ENCODE results near the gene INIP.

INIP gene

GRCh38 chr9:112670991-112671625 lies 46.8 kb downstream of the INIP start:
- Histone ChIP-seq H3K27ac (ENCODE audit: low read length) (no peak overlapping the region), H3K27me3 (ENCODE audit: control insufficient read depth in 1 of 2, insufficient read depth in 2 of 2, low read length in 2 of 2) (no peaks in the 10 kb centered on the region), H3K4me1 (ENCODE audit: control insufficient read depth, insufficient read depth, low read length) (no peaks in the 10 kb centered on the region), H3K36me3 (ENCODE audit: control insufficient read depth in 2 of 2, insufficient read depth in 2 of 2, low read length in 2 of 2) (no peaks in the 10 kb centered on the region), H3K9ac (ENCODE audit: low read length in 2 of 2) (no peak overlapping the region), H3K9me3 (ENCODE audit: control insufficient read depth in 2 of 2, low read length in 2 of 2) (no peaks in the 10 kb centered on the region), H3K4me3 (ENCODE audit: low read length in 2 of 2) (no peak overlapping the region)

DNA sequence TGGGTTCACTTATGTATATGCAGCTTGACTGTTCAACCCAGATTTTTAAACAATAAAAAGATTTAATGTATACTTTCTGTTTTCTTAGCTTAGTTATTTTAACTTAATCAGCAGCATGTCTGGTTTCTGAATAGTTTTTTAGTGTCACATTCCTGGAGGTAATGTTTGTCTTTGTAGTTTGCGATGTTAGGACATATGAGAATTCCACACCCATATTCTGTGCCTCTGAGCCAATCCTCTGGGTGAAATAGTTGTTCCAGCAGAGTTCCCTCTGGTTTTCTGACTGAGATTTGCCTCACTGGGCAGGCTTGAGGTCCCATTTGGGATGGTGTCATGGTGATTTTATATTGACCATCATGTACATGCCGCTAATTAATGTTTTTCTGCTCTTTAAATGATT lies 48.6 kb downstream of the INIP start:
- Histone ChIP-seq H3K36me3 (ENCODE audit: control insufficient read depth in 2 of 2, insufficient read depth in 2 of 2, low read length in 2 of 2) (no peaks in the 10 kb centered on the region), H3K27ac (ENCODE audit: low read length) (no peak overlapping the region), H3K4me1 (ENCODE audit: control insufficient read depth, insufficient read depth, low read length) (no peaks in the 10 kb centered on the region), H3K9me3 (ENCODE audit: control insufficient read depth in 2 of 2, low read length in 2 of 2) (no peaks in the 10 kb centered on the region), H3K27me3 (ENCODE audit: control insufficient read depth in 1 of 2, insufficient read depth in 2 of 2, low read length in 2 of 2) (no peaks in the 10 kb centered on the region), H3K4me3 (ENCODE audit: low read length in 2 of 2) (no peak overlapping the region), H3K9ac (ENCODE audit: low read length in 2 of 2) (no peak overlapping the region)

GRCh38 chr9:112665347-112665746 lies 52.6 kb downstream of the INIP start:
- Histone ChIP-seq H3K4me1 (ENCODE audit: control insufficient read depth, insufficient read depth, low read length) (no peaks in the 10 kb centered on the region), H3K36me3 (ENCODE audit: control insufficient read depth in 2 of 2, insufficient read depth in 2 of 2, low read length in 2 of 2) (no peaks in the 10 kb centered on the region), H3K27me3 (ENCODE audit: control insufficient read depth in 1 of 2, insufficient read depth in 2 of 2, low read length in 2 of 2) (no peaks in the 10 kb centered on the region), H3K9me3 (ENCODE audit: control insufficient read depth in 2 of 2, low read length in 2 of 2) (no peaks in the 10 kb centered on the region), H3K4me3 (ENCODE audit: low read length in 2 of 2) (no peak overlapping the region), H3K9ac (ENCODE audit: low read length in 2 of 2) (no peak overlapping the region), H3K27ac (ENCODE audit: low read length) (no peak overlapping the region)

DNA sequence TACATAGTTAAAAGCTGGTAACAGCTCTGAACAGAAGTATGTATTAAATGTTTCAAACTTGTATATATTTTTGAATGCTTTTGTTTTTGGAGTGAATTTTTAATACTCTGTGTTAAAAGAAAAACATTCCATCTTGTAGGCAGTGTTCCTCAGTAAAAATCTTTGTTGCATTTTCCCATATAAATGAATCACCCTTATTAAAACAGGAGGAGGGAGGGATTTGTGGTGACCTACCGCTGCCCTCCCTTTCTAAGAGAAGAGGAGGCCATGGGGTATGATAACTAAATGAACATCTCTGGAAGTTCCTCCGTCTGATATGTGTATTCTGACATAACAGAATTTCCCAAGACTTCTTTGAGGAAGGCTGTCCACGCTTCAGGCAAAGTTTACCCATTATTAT lies 53.4 kb downstream of the INIP start:
- Histone ChIP-seq H3K4me3 (ENCODE audit: low read length in 2 of 2) (no peak overlapping the region), H3K4me1 (ENCODE audit: control insufficient read depth, insufficient read depth, low read length) (no peaks in the 10 kb centered on the region), H3K9ac (ENCODE audit: low read length in 2 of 2) (no peak overlapping the region), H3K27me3 (ENCODE audit: control insufficient read depth in 1 of 2, insufficient read depth in 2 of 2, low read length in 2 of 2) (no peaks in the 10 kb centered on the region), H3K9me3 (ENCODE audit: control insufficient read depth in 2 of 2, low read length in 2 of 2) (no peaks in the 10 kb centered on the region), H3K27ac (ENCODE audit: low read length) (no peak overlapping the region), H3K36me3 (ENCODE audit: control insufficient read depth in 2 of 2, insufficient read depth in 2 of 2, low read length in 2 of 2) (peaks cover 0 to 3% of the 10 kb centered on the region in 2 donors)

DNA sequence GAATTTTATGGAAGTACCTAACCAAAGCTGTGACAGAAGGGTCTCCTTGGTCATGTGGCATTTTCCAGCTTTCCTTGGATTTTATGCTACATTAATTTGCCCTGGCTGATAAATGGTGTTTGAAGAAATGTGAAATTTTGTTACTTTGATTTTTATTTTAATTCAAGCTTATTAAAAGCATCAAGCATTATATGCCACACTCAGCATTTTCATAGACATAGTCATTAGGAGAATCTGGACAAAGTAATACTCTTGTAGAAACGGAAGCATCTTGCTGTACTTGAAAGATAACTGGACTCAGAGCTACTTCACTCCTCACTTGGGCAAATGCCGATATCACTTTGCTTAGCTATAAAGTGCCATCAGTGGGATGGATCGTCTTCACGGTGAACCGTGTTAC lies 54.2 kb downstream of the INIP start:
- H3K9ac ChIP-seq (ENCODE audit: low read length in 2 of 2) = no peak overlapping the region

GRCh38 chr9:112659906-112660305 lies 58.0 kb downstream of the INIP start:
- H3K27ac ChIP-seq (ENCODE audit: low read length) = no peak overlapping the region
- H3K36me3 ChIP-seq (ENCODE audit: control insufficient read depth in 2 of 2, insufficient read depth in 2 of 2, low read length in 2 of 2) = peaks cover 0 to 6% of the 10 kb centered on the region in 2 donors
- H3K9ac ChIP-seq (ENCODE audit: low read length in 2 of 2) = no peak overlapping the region
- H3K4me1 ChIP-seq (ENCODE audit: control insufficient read depth, insufficient read depth, low read length) = no peaks in the 10 kb centered on the region
- H3K9me3 ChIP-seq (ENCODE audit: control insufficient read depth in 2 of 2, low read length in 2 of 2) = no peaks in the 10 kb centered on the region
- no peak overlapping the region for H3K4me3 ChIP-seq (ENCODE audit: low read length in 2 of 2)
- H3K27me3 ChIP-seq (ENCODE audit: control insufficient read depth in 1 of 2, insufficient read depth in 2 of 2, low read length in 2 of 2) = no peaks in the 10 kb centered on the region

More for the DNA sequence above, 54.2 kb downstream of the INIP start:
- Histone ChIP-seq H3K27me3 (ENCODE audit: control insufficient read depth in 1 of 2, insufficient read depth in 2 of 2, low read length in 2 of 2) (no peaks in the 10 kb centered on the region), H3K4me3 (ENCODE audit: low read length in 2 of 2) (no peak overlapping the region), H3K27ac (ENCODE audit: low read length) (no peak overlapping the region), H3K36me3 (ENCODE audit: control insufficient read depth in 2 of 2, insufficient read depth in 2 of 2, low read length in 2 of 2) (peaks cover 0 to 6% of the 10 kb centered on the region in 2 donors), H3K9me3 (ENCODE audit: control insufficient read depth in 2 of 2, low read length in 2 of 2) (no peaks in the 10 kb centered on the region), H3K4me1 (ENCODE audit: control insufficient read depth, insufficient read depth, low read length) (no peaks in the 10 kb centered on the region)

DNA sequence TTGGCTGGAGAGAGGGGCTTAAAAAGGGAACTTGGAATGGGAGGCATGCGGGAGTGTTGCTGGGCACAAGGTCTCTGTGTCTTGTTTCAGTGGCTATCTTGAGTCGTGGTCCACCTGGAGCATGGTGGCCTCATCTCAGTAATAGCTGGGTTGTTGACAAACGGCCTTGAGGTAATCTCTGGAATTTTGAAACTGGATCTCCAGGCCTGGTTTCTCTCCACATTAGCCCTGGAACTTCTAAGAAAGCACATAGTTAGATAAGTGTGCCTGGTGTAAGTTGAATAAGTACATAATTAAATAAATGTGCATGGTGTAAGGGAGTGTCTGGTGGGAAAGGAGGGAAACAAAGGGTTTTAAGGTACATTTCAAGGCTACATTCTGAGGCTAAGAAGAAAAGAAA lies 62.2 kb downstream of the INIP start:
- H3K4me1 ChIP-seq (ENCODE audit: control insufficient read depth, insufficient read depth, low read length) = no peaks in the 10 kb centered on the region
- no peaks in the 10 kb centered on the region for H3K27me3 ChIP-seq (ENCODE audit: control insufficient read depth in 1 of 2, insufficient read depth in 2 of 2, low read length in 2 of 2)
- H3K9ac ChIP-seq (ENCODE audit: low read length in 2 of 2) = no peak overlapping the region
- H3K27ac ChIP-seq (ENCODE audit: low read length) = no peak overlapping the region
- H3K36me3 ChIP-seq (ENCODE audit: control insufficient read depth in 2 of 2, insufficient read depth in 2 of 2, low read length in 2 of 2) = peaks cover 0 to 6% of the 10 kb centered on the region in 2 donors
- no peaks in the 10 kb centered on the region for H3K9me3 ChIP-seq (ENCODE audit: control insufficient read depth in 2 of 2, low read length in 2 of 2)
- no peak overlapping the region for H3K4me3 ChIP-seq (ENCODE audit: low read length in 2 of 2)

- no peaks in the 10 kb centered on the region for H3K4me1 ChIP-seq (ENCODE audit: control insufficient read depth, insufficient read depth, low read length)
- no peaks in the 10 kb centered on the region for H3K27me3 ChIP-seq (ENCODE audit: control insufficient read depth in 1 of 2, insufficient read depth in 2 of 2, low read length in 2 of 2)
- no peak overlapping the region for H3K4me3 ChIP-seq (ENCODE audit: low read length in 2 of 2)
- H3K27ac ChIP-seq (ENCODE audit: low read length) = no peak overlapping the region
- peaks cover 0 to 3% of the 10 kb centered on the region in 2 donors for H3K36me3 ChIP-seq (ENCODE audit: control insufficient read depth in 2 of 2, insufficient read depth in 2 of 2, low read length in 2 of 2)
- H3K9me3 ChIP-seq (ENCODE audit: control insufficient read depth in 2 of 2, low read length in 2 of 2) = no peaks in the 10 kb centered on the region
- H3K9ac ChIP-seq (ENCODE audit: low read length in 2 of 2) = no peak overlapping the region
These were observed 63.6 kb downstream of the INIP start for GRCh38 chr9:112654282-112654681.

- H3K4me1 ChIP-seq (ENCODE audit: control insufficient read depth, insufficient read depth, low read length) = no peaks in the 10 kb centered on the region
- H3K27me3 ChIP-seq (ENCODE audit: control insufficient read depth in 1 of 2, insufficient read depth in 2 of 2, low read length in 2 of 2) = no peaks in the 10 kb centered on the region
- peaks cover 0 to 6% of the 10 kb centered on the region in 2 donors for H3K9me3 ChIP-seq (ENCODE audit: control insufficient read depth in 2 of 2, low read length in 2 of 2)
- no peak overlapping the region for H3K27ac ChIP-seq (ENCODE audit: low read length)
- no peak overlapping the region for H3K9ac ChIP-seq (ENCODE audit: low read length in 2 of 2)
- no peaks in the 10 kb centered on the region for H3K36me3 ChIP-seq (ENCODE audit: control insufficient read depth in 2 of 2, insufficient read depth in 2 of 2, low read length in 2 of 2)
- H3K4me3 ChIP-seq (ENCODE audit: low read length in 2 of 2) = no peak overlapping the region
These were observed 69.3 kb downstream of the INIP start for GRCh38 chr9:112648624-112649023.

DNA sequence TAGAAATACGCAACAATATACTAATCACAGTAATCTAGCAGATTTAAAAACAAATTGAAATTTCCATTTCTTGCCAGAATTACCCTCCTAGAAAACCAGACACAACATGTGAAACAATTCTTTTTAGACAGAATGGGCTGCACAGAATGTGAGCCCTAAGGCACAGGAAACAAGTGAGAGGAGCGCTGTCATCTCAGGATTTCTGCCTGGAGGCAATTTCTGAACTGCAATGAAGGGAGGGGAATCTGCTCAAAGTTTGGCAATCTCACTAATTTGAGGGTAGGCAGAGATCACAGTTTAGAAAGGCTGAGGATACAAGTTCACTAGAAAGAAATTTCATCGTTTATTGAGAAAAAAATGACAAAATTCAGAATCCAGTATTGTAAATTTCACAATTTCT lies 70.3 kb downstream of the INIP start:
- Histone ChIP-seq H3K9ac (ENCODE audit: low read length in 2 of 2) (no peak overlapping the region), H3K4me1 (ENCODE audit: control insufficient read depth, insufficient read depth, low read length) (no peaks in the 10 kb centered on the region), H3K36me3 (ENCODE audit: control insufficient read depth in 2 of 2, insufficient read depth in 2 of 2, low read length in 2 of 2) (no peaks in the 10 kb centered on the region), H3K27ac (ENCODE audit: low read length) (no peak overlapping the region), H3K4me3 (ENCODE audit: low read length in 2 of 2) (no peak overlapping the region), H3K27me3 (ENCODE audit: control insufficient read depth in 1 of 2, insufficient read depth in 2 of 2, low read length in 2 of 2) (no peaks in the 10 kb centered on the region), H3K9me3 (ENCODE audit: control insufficient read depth in 2 of 2, low read length in 2 of 2) (peaks cover 0 to 6% of the 10 kb centered on the region in 2 donors)

GRCh38 chr9:112642126-112642525 lies 75.8 kb downstream of the INIP start:
- H3K9me3 ChIP-seq (ENCODE audit: control insufficient read depth in 2 of 2, low read length in 2 of 2) = peaks cover 6% of the 10 kb centered on the region in 2 donors
- H3K4me3 ChIP-seq (ENCODE audit: low read length in 2 of 2) = no peak overlapping the region
- H3K27me3 ChIP-seq (ENCODE audit: control insufficient read depth in 1 of 2, insufficient read depth in 2 of 2, low read length in 2 of 2) = no peaks in the 10 kb centered on the region
- no peak overlapping the region for H3K27ac ChIP-seq (ENCODE audit: low read length)
- H3K4me1 ChIP-seq (ENCODE audit: control insufficient read depth, insufficient read depth, low read length) = no peaks in the 10 kb centered on the region
- H3K9ac ChIP-seq (ENCODE audit: low read length in 2 of 2) = no peak overlapping the region
- no peaks in the 10 kb centered on the region for H3K36me3 ChIP-seq (ENCODE audit: control insufficient read depth in 2 of 2, insufficient read depth in 2 of 2, low read length in 2 of 2)
